G401.6 (cell line): ENCODE results near the gene FBP1.
"Not testable (repeated sequence)": the region's sequence is repeated elsewhere in the genome, so short reads cannot be mapped to it uniquely, and the experiment has no call there.

ENCODE experiments used
- FAIRE-seq: peaks from 2 replicates; lab custom pipeline; 2012; peaks lifted over from hg19 to GRCh38; lab: Jason Lieb, UNC

FBP1 gene

GRCh38 chr9:94612071-94612470 lies 27.2 kb downstream of the FBP1 start:
- FAIRE-seq: no peak

DNA sequence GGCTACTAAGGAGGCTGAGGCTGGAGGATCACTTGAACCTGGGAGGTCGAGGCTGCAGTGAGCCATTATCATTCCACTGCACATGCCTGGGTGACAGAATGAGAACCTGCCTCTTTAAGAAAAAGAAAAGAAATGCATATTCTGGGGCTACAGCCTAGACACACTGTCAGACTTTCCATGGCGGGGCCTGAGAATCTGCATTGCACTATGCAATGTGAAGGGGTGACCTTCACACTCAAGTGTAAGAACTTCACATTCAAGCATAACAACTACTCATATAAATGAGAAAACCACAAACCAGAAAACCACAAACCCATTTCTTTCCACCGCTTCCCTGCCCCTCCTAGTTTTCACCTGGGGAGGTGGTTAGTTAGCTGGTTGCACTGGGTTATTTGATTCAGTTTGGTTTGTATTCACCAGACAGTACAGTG lies 27.7 kb downstream of the FBP1 start:
- FAIRE-seq: no peak

DNA sequence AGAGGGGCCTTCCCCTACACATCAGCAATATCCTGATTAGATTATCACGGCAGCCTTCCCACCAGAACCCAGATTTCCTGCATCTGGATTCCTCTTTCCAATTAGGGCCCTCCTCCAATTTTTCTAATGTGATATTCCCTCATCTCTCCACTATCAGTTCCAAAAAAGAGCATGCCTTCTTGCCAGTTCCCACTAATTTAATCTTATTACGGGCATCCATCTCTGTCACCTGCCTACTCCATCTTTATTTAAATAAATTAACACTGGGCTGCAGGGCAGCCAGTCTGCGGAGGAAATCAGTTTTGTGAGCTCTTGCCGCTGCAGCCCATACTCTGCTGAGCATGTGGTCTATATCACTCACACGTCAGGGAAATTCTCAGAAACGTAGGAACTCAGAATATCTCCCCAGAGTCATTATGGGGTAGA lies 29.1 kb downstream of the FBP1 start:
- no peak for FAIRE-seq

- no peak for FAIRE-seq
These were observed 32.0 kb downstream of the FBP1 start for GRCh38 chr9:94607423-94607691.

DNA sequence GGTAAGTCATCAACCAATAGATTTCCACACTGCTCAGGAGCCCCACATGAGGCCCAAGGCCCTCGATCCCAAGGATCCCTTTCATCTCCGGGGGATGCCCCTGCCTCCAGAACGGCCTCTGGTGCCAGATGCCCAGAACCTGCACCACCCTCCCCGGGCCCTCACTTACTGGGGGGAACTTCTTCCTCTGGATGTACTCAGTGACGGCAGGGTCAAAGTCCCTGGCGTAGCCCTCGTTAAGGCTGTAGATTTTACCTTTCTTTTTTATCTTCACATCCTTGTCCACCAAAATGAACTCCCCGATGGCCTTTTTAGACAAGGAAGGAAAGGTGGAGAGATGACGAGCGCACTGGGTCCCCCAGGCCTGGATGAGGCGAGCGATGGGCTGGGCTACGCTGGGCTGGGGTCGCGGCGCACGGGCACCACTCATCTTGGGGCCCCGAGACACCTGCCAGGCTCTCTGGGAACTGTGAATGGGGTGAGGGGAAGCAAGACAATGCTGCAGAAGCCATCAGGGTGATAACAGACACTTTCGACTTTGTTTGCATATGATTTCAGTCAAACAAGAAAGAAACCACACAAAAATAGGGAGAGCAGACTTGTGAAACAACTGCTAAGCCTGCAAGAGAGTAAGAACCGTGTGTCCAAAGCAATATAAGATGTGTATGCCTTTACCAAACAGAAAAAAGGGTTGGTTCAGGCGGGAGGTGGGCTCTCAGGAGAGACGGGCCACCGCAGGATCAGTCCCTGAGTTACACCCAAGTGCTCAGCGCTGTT lies 32.5 kb downstream of the FBP1 start:
- FAIRE-seq: no peak

GRCh38 chr9:94603259-94604160 lies 35.8 kb downstream of the FBP1 start:
- peak; percentile 63 for FAIRE-seq

DNA sequence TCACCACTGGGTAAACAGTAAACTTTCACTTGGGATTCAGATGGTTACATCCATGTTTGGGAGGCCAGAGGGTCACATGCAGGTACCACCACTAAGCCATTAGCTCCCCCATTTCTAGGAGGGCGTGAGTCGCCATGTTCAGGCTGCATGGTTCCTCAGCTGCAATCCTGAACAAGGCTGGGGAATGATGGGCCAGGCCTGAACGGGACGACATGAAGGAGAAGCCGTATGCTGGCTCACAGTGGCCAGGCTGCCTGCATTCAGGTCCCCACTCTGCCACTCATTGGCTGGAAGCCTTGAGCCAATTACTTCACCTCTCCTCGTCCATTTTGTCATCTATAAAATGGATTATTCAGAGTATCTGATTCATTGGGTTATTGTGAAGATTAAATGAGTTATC lies 36.7 kb downstream of the FBP1 start:
- no peak for FAIRE-seq

GRCh38 chr9:94600715-94601114 lies 38.6 kb downstream of the FBP1 start:
- FAIRE-seq: no peak

DNA sequence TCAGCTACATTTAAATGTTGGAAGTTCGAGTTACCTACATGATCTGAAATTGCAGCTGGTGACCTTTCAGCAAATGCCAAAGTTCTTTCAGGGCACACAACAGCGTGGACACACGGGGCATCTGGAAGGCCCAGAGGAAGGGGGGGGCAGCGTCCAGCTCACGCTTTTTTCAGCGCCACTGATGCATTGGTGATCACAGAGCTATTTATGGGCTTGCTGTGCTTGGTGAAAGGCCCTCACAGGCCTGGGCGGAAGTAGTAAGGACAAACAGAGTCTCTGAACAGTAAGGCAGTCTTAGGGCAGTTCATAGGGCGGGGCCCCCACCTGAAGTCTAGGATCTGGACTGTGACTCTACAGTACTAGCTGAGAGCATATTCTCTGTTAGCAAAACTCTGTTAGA lies 39.1 kb downstream of the FBP1 start:
- FAIRE-seq: no peak

DNA sequence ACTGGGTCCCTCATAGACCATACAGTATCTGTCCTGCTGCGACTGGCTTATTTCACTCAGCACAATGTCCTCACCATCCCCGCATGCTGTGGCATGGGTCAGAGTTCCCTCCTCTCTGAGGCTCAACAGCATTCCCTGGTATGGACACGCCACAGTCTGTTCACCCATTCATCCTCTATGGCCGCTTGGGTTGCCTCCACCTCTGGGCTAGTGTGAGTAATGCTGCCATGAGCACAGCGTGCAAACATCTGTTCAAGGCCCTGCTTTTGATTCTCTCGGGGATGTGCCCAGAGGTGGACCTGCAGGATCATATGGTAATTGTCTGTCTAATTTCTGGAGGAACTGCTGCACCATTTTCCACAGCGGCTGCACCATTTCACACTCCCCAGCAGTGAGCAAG lies 40.2 kb downstream of the FBP1 start:
- FAIRE-seq: no peak

DNA sequence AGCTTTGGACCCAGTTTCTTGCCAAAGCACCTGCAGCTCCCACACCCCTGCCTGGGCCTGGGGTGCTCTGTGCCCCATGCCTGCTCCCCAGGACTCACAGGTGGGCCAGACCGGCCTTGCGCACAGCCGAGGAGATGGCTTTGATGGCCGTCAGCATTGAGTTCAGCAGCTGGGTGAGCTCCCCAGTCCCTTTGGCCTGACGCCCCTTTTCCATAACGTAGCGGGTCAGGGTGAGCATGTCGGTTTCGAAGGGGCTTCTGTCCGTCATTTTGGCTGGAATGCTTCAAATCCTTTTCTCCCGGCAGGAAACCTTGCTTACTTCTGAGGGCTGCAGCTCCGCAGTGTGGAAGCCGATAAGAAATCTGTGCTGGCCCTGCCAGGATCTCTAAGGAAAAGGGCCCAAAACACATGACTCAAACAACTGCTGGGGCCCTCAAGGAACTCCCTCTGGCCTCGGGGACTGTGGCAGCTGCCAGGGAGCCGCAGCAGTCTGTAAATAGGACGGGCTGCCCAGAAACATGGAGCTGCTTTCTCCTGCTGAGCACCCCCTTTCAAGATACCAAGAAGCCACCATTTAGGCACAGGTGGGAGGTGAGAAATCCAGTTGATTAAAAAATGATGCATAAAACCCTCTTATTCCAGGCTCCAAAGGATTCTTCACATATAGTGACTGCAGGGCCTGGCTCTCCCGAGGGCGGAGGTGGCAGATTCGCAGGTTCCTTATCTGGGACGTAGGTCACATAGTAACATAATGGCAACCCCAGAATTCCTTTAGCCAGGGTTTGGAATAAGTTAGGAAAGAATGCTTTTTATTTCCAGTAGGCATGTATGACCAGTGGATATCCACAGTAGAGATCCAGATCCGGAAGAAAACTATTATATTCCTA lies 45.6 kb downstream of the FBP1 start, which contains the start of gene FBP2:
FBP2 (minus strand) TSS at position 366 of the 887 bp plus-strand sequence; CDS start at position 268, 98 bp downstream.
- no peak for FAIRE-seq

GRCh38 chr9:94592683-94593082 lies 46.6 kb downstream of the FBP1 start:
- FAIRE-seq: not testable (repeated sequence)

GRCh38 chr9:94591876-94592275 lies 47.4 kb downstream of the FBP1 start:
- no peak for FAIRE-seq

DNA sequence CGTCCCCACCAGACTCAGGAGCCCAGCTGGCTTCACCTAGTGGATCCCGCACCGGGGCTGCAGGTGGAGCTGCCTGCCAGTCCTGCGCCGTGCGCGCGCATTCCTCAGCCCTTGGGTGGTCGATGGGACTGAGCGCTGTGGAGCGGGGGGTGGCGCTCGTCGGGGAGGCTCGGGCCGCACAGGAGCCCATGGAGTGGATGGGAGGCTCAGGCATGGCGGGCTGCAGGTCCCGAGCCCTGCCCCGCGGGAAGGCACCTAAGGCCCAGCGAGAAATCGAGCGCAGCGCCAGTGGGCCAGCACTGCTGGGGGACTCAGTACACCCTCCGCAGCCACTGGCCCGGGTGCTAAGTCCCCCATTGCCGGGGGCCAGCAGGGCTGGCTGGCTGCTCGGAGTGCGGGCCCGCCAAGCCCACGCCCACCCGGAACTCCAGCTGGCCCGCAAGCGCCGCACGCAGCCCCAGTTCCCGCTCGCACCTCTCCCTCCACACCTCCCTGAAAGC lies 48.2 kb downstream of the FBP1 start:
- FAIRE-seq: not testable (repeated sequence)

DNA sequence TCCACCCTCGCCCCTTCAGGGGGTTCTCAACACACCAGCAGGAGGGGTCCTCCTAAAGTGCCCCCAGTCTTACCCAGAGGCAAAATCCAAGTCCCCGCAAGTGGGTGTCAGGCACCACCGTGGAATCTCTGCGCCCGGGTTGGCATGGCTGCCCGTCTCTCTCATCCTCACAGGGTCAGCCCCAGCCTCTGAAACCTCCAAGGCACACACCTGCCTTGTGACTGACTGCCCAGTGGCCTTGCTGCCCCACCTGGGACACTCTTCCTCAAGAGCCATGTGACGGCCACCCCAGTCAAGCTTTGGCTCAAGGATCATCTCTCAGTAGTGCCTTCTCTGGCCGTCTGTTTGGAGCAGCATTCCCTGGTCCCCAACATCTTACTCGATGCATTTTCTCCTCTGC lies 50.6 kb downstream of the FBP1 start:
- FAIRE-seq: no peak

DNA sequence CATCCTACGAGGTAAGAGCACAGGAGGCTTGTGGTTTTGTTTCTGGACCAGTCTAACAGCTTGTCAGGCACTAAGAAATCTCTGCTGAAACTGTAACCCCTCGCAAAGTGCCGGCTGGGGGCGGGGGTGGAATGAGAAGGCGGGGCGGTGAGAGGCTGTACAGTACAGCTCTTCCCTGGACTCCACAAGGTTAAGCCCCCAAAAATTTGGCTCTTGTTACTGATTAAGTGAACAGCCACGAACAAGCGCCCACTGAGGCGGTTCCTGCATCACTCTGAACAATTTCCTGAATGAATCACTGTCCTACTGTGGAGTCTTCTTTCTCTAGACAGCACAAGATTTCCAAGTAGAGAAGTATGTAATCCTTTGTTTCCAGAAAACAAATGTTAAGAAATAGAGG lies 52.5 kb downstream of the FBP1 start:
- no peak for FAIRE-seq

DNA sequence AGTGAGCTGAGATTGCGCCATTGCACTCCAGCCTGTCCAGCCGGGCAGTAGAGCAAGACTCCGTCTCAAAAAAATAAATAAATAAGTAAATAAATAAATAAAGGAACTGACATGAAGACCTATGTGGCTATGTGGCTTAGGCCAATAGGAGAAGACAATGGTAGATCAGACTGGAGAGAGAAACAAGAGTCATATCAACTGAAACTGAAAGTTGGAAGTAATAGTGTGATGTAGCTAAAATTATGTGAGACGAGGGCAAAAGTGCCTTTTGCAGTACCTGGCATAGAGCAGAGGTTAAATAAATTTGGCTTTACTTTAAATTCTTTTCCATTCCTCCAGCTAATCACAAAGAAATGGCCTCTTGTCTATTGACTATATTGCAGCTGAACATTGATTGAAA lies 53.0 kb downstream of the FBP1 start:
- no peak for FAIRE-seq

GRCh38 chr9:94584555-94584954 lies 54.8 kb downstream of the FBP1 start:
- no peak for FAIRE-seq

- FAIRE-seq: no peak
These were observed 57.6 kb downstream of the FBP1 start for GRCh38 chr9:94581728-94582127.

- FAIRE-seq: no peak
These were observed 61.7 kb downstream of the FBP1 start for GRCh38 chr9:94577571-94577970.

DNA sequence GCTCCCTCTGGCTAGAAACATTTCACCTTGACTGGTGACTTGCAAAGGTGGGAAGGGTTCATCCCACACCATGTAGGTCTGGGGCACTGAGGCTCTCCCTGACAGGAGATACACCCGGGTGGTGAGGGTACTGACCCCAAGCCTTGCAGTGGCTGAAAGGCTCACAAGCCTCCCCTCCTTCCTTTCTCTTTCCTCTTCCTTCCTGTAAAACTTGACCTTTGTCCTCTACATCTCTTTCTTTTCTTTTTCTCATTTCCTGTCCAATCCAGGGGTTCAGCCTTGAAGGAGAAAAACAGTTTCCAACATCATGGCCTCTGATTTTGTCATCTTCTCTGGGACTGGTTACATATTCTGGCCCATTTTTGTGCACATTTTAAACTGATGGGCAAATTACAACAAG lies 62.3 kb downstream of the FBP1 start:
- FAIRE-seq: no peak

GRCh38 chr9:94576131-94576530 lies 63.2 kb downstream of the FBP1 start:
- FAIRE-seq: no peak
